Stimulated activated CD8-positive, alpha-beta memory T cell treated with anti-CD3 and anti-CD28 coated beads, Interleukin-4, amount 100 ng/mL, for 48 hours (primary cell): ENCODE results near the gene RGS5.

Experiments used
- DNase-seq: peaks from one replicate; pipeline ENCODE4 v3.0.0-alpha.2; 2020

RGS5 gene

GRCh38 chr1:163141556-163141955 lies 61.2 kb downstream of the RGS5 start:
- DNase-seq: no peak

- no peak for DNase-seq
These were observed 65.0 kb downstream of the RGS5 start for GRCh38 chr1:163137556-163138265.

GRCh38 chr1:163131981-163132380 lies 70.7 kb downstream of the RGS5 start:
- DNase-seq: no peak

GRCh38 chr1:163130225-163130856 lies 72.4 kb downstream of the RGS5 start:
- DNase-seq: no peak

- DNase-seq: no peak
These were observed 74.4 kb downstream of the RGS5 start for GRCh38 chr1:163128282-163128681.

- DNase-seq: no peak
These were observed 77.9 kb downstream of the RGS5 start for GRCh38 chr1:163124812-163125211.

GRCh38 chr1:163120372-163120771 lies 82.3 kb downstream of the RGS5 start:
- DNase-seq: no peak

- DNase-seq: no peak
These were observed 83.0 kb downstream of the RGS5 start for GRCh38 chr1:163119707-163120106.

GRCh38 chr1:163115887-163116286 lies 86.8 kb downstream of the RGS5 start:
- DNase-seq: no peak

GRCh38 chr1:163107655-163108054 lies 95.1 kb downstream of the RGS5 start:
- no peak for DNase-seq

GRCh38 chr1:163106364-163106987 lies 96.2 kb downstream of the RGS5 start:
- DNase-seq: no peak

GRCh38 chr1:163104385-163105099 lies 98.2 kb downstream of the RGS5 start:
- DNase-seq: no peak

- no peak for DNase-seq
These were observed 100.1 kb downstream of the RGS5 start for GRCh38 chr1:163102590-163102989.

- no peak for DNase-seq
These were observed 107.5 kb downstream of the RGS5 start for GRCh38 chr1:163095213-163095612.

- no peak for DNase-seq
These were observed 108.1 kb downstream of the RGS5 start for GRCh38 chr1:163094589-163094988.

GRCh38 chr1:163094182-163094581 lies 108.5 kb downstream of the RGS5 start:
- no peak for DNase-seq

- DNase-seq: no peak
These were observed 109.1 kb downstream of the RGS5 start for GRCh38 chr1:163093579-163093978.

GRCh38 chr1:163093169-163093568 lies 109.5 kb downstream of the RGS5 start:
- no peak for DNase-seq
